Stimulated activated CD4-positive, alpha-beta T cell treated with anti-CD3 and anti-CD28 coated beads, Interleukin-15, amount 100 ng/mL, for 1 hour (primary cell): ENCODE data around the gene RBM23.
"Not testable (repeated sequence)": the region's sequence is repeated elsewhere in the genome, so short reads cannot be mapped to it uniquely, and the experiment has no call there.

Source experiments
- DNase-seq, 2 donors: peaks; one replicate each; pipeline ENCODE4 v3.0.0-alpha.2; 2020; ENCODE audit warnings: low read depth in 1 of 2, low spot score in 1 of 2

Gene RBM23

GRCh38 chr14:22919601-22919921, 612 bp upstream of the RBM23 start:
- DNase-seq = no peak

DNA sequence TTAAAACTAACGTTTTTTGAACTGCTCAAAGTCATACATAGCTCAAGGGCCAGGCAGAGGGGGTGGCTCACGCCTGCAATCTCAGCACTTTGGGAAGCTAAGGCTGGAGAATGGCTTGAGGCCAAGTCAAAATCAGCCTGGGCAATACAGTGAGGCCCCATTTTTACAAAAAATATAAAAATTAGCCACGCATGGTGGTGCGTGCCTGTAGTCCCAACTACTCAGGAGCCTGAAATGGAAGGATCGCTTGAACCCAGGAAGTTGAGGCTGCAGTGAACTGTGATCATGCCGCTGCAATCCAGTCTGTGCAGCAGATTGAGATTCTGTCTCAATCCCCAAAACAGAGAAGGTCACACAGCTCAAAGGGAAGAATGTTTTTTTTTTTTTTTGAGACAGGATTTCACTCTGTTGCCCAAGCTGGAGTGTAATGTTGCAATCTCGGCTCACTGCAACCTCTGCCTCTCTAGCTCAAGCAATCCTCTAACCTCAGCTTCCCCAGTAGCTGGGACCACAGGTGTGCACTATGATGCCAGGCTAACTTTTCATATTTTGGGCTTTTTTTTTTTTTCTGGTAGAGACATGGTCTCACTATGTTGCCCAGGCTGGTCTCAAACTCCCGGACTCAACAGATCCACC, 2.9 kb downstream of the RBM23 start:
- no peak for DNase-seq

DNA sequence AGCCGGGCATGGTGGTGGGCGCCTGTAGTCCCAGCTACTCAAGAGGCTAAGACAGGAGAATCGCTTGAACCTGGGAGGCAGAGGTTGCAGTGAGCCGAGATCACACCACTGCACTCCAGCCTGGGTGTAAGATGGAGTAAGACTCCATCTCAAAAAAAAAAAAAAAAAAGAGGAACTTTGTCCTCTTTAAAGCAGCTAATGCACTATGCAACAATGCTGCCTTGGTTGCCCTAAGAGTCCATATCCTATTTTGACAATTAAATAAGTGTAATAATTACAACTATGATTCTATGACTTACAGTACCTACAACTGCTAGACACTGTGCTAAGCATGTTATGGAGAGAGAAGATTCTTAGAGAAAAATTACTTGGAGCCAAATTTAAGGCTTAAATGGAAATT, 4.1 kb downstream of the RBM23 start:
- not testable (repeated sequence) for DNase-seq

DNA sequence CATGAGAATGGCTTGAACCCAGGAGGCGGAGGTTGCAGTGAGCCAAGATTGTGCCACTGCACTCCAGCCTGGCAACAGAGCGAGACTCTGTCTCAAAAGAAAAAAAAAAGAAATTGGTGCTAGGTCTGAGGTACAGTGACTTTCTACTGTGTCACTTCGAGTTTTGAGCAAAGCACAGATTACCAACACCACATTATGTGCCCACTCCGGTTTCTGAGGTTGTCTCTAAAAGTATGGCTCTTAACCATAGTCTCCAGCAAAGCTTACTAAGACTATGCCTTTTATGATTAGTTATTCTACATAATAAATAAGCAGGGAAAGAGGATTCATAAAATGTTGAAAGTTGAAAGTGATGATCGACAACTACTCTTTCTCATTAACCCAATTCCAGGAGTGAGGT, 8.0 kb downstream of the RBM23 start:
- no peak for DNase-seq

DNA sequence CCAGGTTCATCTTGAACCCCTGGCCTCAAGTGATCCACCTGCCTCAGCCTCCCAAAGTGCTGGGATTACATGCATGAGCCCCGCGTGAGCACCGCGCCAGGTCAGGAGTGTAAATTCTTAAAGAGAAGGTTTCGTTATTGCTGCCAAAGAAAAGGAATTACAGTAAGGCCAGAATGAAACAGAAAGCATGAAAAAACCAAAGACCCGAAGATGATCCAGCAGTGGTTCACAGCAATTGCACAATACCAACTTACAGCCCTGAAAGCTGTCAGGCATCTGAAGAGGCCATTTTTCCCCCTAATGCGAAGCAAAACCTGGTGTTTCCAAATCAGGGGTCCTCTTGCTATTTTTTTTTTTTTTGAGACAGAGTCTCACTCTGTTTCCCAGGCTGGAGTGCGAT, 10.3 kb downstream of the RBM23 start:
- DNase-seq = no peak

GRCh38 chr14:22907429-22907828, 11.5 kb downstream of the RBM23 start:
- DNase-seq = no peak

DNA sequence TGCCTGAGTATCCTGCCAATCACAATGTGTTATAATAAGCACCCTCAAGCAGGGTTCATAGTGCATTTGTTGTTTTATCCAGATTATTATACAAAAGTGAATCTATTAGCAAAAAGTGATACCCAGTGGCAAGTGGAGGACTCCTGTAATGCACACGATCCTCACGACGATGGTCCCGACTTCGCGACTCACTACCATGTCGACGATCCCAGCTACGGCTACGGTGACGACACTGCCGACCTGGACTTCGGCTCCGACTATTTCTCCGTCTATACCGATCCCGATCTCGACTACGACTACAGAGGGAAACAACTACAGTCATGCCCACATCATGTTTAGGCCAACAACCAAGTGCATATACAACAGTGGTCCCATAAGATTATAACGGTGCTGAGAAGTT, 12.9 kb downstream of the RBM23 start:
- DNase-seq = no peak

GRCh38 chr14:22905627-22906026, 13.3 kb downstream of the RBM23 start:
- DNase-seq = no peak

- no peak for DNase-seq
Measured at GRCh38 chr14:22903742-22904087, 15.2 kb downstream of the RBM23 start.

DNA sequence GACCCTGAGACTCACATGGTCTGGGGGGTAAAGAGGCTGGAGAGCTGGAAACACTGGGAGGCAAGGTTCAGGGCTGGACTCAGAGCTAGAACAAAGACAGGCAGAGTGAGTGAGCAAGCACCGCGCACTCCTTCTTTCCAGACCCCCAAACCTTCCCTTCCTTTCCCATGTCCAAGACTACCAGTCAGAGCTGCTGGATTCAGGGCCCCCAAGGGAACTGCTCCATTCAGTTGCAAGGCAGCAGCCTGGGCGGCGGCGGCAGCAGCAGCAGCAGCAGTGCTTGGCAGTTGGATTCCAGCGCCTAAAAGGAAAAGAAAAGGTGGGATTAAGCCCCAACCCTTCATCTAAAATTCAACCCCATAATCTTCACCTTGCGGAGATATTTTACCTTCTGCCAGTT, 17.1 kb downstream of the RBM23 start:
- DNase-seq = no peak

GRCh38 chr14:22900081-22900799, 18.7 kb downstream of the RBM23 start:
- no peak for DNase-seq

GRCh38 chr14:22898302-22899090, 20.5 kb downstream of the RBM23 start:
- DNase-seq = no peak

GRCh38 chr14:22897357-22897756, 21.6 kb downstream of the RBM23 start:
- DNase-seq = no peak

DNA sequence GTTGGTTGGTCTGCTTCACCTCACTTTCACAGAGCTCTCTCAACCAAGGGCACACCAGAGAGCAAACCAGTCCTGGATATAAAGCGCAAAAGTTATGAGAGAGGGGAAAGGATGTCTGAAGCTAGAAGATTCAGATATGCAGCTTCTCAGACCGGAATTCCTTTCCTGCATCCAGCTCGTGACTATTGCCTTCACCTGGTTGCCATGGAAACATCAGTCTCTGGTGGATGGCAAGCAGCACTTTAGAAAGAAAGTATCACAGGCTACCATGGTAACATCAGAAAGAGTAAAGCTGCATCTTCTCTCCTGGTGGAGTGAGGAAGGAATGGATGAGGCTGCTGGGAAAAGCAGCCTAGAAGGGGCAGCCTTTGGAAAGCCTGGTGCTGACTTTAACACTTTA, 22.2 kb downstream of the RBM23 start:
- no peak for DNase-seq

DNA sequence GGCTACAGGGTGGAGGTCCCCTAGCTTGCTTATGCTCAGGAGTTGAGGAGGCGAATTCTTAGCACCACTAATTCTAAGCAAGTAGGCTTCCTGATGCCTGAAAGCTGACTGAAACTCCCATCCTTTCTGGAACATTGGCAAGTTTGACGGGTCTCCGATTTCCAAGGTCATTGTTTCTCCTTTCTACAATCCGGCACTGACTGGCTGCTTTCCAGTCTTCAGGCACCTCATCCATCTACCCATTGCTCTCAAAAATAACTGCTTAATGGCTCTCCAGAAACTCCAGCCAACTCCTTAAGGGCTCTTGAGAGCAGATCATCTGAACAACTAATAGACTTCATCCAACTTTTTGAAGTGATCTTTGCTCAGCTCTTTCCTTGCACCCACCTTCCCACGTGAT, 22.6 kb downstream of the RBM23 start:
- no peak for DNase-seq

DNA sequence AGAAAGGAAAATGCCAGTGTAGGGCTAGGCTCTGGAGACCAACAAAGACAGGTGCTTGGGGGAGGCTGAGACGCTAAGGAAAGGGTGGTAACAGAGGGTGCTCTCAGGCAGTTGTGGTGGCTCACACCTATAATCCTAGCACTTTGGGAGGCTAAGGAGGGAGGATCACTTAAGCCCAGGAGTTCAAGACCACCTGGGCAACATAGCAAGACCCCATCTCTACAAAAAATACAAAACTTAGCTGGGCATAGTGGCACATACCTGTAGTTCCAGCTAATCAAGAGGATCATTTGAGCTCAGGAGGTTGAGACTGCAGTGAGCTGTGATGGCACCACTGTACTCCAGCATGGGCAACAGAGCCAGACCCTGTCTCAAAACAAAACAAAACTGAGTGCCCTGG, 23.5 kb downstream of the RBM23 start:
- DNase-seq = no peak

GRCh38 chr14:22893706-22894105, 25.2 kb downstream of the RBM23 start:
- no peak for DNase-seq

- DNase-seq = no peak
Measured at GRCh38 chr14:22892488-22892887, 26.5 kb downstream of the RBM23 start.

DNA sequence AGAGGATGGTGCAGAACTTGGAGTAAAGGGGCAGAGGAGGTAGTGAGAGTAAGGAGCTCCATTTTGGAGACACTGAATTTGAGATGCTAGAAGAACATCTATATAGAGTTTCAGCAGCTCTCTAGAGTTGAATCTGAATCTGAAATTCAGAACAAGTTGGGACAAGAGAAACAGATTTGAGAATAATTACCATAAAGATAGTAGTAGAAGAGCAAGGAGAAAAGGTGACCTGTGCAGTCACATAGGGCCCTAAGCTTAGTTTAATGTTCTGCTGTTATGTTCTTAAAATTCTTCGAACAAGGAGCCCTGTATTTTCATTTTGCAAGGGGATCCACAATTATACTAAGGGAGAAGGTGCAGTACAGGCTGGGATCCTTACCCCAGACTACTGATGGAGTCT, 28.5 kb downstream of the RBM23 start:
- no peak for DNase-seq

GRCh38 chr14:22888662-22889061, 30.3 kb downstream of the RBM23 start:
- DNase-seq = no peak

GRCh38 chr14:22887990-22888378, 31.0 kb downstream of the RBM23 start:
- DNase-seq = peak in 1 of 2 donors; percentile 58

- DNase-seq = peak in 1 of 2 donors; percentile 10
Measured at GRCh38 chr14:22887260-22887989, 31.5 kb downstream of the RBM23 start.
